Measurements from ENCODE around the gene CRYM.

CRYM gene

GRCh38 chr16:21242756-21243155 lies 35.3 kb downstream of the CRYM start:
- DNase-seq = no peak

DNA sequence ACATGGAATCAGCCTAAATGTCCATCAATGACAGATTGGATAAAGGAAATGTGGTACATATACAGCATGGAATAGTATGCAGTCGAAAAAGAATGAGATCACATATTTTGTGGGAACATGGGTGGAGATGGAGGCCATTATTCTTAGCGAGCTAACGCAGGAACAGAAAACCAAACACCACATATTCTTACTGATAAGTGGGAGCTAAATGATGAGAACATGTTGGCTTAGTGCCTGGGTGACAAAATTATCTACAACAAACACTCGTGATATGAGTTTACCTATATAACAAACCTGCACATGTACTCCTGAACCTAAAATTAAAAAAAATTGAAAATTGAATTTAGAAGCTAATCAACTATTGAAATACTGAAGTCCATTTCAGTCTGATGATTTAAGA lies 38.4 kb downstream of the CRYM start:
- no peak for DNase-seq

DNA sequence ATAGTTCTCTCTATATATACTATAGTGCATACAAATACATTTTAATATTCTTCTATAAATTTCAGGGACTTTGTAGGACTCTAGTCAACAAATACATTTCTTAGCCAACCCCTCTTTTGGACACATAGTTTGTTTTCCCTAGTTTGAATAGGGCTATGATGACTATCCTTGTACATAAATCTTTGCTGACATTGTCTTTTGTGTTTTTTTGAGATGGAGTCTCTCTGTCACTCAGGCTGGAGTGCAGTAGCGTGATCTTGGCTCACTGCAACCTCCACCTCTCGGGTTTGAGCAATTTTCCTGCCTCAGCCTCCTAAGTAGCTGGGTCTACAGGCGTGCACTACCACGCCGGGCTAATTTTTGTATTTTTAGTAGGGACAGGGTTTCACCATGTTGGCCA lies 41.3 kb downstream of the CRYM start:
- DNase-seq = no peak

- no peak for DNase-seq
Observed at GRCh38 chr16:21235199-21235585, 42.9 kb downstream of the CRYM start.

DNA sequence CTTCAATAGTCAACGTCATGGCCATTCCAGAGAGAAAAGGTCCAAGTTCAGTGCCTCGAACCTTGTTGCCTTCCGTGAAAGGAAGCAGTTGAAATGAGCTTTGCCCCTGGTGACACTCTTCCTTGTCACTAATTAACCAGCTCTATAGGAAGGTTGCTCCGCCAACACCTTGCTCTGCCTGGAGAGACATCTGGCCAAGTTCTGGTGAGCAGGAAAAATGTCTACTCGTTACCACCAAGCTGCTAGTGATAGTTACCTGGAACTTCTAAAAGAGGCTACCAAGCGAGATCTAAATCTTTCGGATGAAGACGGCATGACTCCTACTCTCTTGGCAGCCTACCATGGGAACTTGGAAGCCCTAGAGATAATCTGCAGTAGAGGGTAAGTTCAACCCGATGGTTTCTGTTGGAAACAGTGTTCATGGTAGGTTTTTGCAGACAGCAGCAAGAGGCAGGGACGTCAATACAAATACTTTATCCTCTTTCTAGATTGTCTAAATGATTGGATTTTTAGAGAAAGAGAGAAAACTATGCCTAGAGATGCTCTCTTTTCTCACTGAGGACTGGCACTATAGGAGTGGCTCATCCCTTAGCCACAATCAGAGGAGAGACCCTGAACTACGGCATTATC lies 44.5 kb downstream of the CRYM start, which contains the start of gene ANKS4B:
Gene ANKS4B, plus strand, starts transcription at position 179 of the 630 bp plus-strand sequence. Its CDS starts 39 bp downstream, at position 218.
- no peak for DNase-seq

DNA sequence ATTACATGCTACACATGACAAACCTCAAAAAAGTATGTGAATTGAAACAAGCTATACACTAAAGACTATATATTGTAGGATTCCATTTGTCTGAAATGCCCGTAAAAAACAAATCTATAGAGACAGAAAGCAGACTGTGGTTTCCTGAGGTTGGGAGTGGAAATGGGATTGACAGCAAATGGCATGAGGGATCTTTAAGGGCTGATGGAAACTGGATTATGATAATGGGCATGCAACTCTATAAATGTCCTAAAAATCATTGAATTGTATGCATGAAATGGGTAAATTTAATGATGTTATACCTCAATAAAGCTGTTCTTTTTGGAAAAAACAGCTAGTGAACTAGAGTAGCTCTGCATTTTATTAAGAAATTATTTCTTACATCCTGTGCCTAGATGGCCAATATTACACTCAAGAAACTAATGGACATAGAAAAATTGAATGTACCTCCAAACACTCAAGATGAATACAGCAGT lies 45.0 kb downstream of the CRYM start:
- DNase-seq = no peak

- no peak for DNase-seq
Observed at GRCh38 chr16:21228361-21228872, 49.7 kb downstream of the CRYM start.

GRCh38 chr16:21227866-21228265 lies 50.2 kb downstream of the CRYM start:
- DNase-seq = no peak

DNA sequence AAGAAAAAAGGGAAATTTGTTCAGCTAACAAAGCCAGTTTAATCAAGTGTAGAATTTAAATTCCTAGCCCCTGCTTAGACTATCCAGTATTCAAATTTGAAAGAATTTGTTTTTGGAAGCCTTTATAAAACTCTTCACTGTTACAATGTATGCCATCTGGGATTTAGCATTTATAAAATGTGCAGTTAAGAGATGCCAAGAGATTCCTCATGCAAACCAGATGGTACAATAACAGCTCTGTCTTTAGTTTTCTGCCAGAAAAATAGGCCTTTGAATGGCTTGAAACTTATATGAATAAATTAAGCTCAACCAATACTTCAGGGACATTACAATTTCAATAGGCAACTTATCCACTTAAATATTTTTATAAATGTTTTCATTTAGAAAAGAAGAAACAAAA lies 51.3 kb downstream of the CRYM start:
- DNase-seq = no peak

DNA sequence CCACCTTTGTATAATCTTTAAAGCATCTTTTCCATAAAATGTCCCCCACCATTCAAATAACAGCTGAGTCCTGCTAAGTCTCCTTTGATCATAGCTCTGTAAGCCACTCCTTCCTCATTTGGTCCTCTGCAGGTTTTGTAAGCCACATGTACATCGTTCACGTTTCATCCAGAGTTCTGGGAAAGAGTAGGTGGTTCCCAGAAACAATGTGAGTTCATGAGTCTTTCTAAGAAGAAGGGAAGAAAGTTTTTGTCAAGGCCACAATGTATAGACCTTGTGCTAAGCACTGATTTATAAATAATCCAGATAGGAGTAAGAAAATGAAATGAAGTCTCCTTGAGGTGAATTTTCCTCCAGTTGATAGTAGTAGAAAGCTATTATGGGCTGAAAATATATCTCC lies 53.3 kb downstream of the CRYM start:
- DNase-seq = no peak

DNA sequence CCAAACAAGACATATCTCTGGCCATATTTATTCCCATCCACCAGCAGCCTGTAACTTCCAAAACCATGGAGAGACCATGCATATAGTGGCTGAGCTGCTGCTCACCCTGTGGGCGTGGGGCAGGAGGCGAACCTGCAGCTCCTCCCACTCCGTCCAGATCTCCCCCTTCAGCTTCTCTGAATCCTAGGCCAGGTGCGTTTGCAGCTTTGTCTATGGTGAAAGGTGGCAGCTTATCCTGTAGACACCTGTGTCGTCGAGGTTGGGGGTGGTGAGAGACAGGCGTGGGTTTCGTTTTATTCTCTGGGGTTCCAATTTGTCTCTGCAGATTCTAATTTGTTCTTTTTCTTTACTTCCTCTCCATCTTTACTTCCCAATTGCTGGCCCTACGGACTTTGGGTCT lies 54.3 kb downstream of the CRYM start:
- no peak for DNase-seq

DNA sequence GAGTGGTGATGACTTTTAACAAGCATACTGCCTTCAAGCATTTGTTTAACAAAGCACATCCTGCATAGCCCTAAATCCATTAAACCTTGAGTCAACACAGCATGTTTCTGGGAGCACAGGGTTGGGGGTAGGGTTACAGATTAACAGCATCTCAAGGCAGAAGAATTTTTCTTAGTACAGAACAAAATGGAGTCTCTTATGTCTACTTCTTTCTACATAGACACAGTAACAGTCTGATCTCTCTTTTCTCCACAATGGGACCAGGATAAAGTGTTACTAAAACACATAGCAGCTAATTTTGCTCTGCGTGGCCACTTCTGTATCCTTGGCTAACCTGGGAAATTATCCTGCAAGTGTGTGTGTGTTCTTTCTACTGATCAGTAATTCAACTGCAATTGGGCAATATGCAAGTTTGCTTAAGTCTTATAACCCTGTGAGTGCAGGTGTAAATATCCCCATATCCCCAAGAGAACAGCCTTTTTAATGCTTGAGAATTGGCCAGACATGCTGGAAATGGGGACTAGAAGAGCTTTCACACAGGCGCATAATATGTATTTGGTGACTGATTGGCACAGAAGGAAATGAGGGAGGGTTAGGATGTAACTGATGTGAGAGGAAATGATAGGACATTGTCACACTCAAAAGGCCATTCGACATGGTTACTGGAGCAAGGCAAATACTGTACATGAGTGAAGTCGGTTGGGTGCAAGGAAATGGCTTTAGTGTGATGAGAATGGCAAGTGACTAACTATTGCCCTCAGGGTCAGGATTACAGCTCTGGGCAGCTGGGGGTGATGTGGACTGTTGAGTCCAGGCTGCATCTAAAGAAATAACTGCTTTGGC lies 55.4 kb downstream of the CRYM start:
- DNase-seq = no peak

DNA sequence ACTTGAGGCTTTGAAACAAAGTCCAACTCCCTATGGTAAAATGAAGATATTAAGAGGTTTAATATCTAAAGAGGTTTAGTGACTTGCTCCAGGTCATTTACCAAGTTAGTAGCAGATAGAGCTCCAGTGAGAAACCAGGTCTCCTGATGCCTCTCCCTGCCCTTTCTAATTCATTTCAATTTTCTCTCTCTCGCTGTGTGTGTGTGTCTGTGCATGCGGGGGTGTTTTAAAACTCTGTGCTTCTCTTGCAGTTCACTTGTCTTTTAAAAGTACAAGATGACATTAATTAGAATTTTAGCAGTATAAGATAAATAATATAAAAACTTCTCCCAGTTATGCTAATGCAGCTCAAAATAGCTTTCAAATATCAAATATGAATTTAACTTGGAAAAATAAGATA lies 58.5 kb downstream of the CRYM start:
- no peak for DNase-seq

GRCh38 chr16:21218153-21218552 lies 59.9 kb downstream of the CRYM start:
- DNase-seq = no peak

- DNase-seq = no peak
Observed at GRCh38 chr16:21217121-21217520, 61.0 kb downstream of the CRYM start.

DNA sequence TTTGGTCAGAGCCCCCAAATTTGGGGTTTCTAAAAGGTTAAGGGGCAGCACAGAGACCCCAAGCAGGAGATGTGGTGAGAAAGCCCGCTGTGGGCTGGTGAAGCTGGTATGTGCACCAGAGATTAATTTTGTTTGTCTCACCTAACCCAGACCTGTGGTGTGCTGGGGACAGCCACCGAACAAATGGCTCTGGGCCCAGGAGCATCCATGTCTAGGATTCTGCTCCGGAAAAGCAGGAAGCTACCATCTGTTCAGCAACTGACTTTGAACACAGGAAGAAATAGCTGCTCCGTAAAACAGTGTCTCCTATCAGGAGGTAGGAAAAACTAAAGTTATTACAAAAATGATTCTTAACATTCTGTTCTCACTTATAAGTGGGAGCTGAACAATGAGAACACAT lies 64.0 kb downstream of the CRYM start:
- no peak for DNase-seq

DNA sequence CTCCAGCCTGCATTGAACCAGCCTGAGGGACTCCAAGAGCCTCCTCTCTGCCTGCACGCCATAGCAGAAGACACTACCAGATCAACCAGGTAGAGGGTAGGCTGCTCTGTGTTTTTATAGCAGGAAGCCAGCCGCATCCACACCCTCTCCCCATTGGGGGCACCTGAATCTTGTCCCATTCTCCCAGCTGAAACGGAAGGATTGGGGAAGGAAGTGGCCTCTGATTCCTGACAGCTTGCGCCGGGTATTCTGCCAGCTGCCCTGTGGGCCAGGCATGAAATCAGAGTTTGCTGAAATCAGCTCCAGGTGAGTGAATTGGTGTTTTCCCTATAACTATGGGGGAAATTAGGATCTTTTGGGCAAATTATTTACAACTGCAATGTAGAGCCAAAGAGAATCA lies 66.6 kb downstream of the CRYM start, which contains the start of gene ZP2:
Gene ZP2, minus strand, starts transcription at position 89 of the 400 bp plus-strand sequence. Its CDS starts 27 bp downstream, at position 62.
- no peak for DNase-seq

All from GDM1 (cell line).